T-cell (primary cell): Measurements from ENCODE around the gene ATP7B. TPM values are rescaled to one million over a fixed set of nuclear protein-coding genes. Genes with fewer than 3 reads are reported as not detected.

Experiments used
- ATAC-seq, 4 experiments: fragments of 200-7000 bp in 3 of 4; fragments of 150-1000 bp in 1 of 4; cut with Tn5 transposase; replicated peaks in 1 of 4; 1 replicate in 3 of 4; 2 replicates in 1 of 4; pipeline ENCODE4 v1.10.0; 2021; ENCODE audit warnings: moderate library complexity in 3 of 4, mild to moderate bottlenecking in 2 of 4, moderate number of reproducible peaks in 1 of 4
- CTCF ChIA-PET, 2 donors: fragments of 300-600 bp; sonication (Branson Sonifier 250); formaldehyde crosslinking; loops; one replicate each; lab custom pipeline; 2022; ENCODE audit warnings: antibody characterized with exemption in 2 of 2; lab: Charles Lee
- POLR2A ChIA-PET, 2 donors: fragments of 300-600 bp; sonication (Branson Sonifier 250); formaldehyde crosslinking; loops; one replicate each; lab custom pipeline; 2022; ENCODE audit warnings: antibody characterized with exemption in 2 of 2; lab: Charles Lee
- DNase-seq, 35 experiments: peaks; one replicate each; pipeline versions ENCODE4 v3.0.0 to v3.0.0-alpha.2; 2013 to 2023
- H3K27ac ChIP-seq: one replicate; pipeline ENCODE4 v1.5.1; 2013; ENCODE audit warnings: low read length
- H3K27me3 ChIP-seq, 2 experiments: replicated peaks in 1 of 2; 1 replicate in 1 of 2; 2 replicates in 1 of 2; pipeline versions ENCODE4 v1.6.1 to v1.7.0; 2013; ENCODE audit warnings: low read length in 1 of 2, mixed read lengths in 1 of 2; ENCODE audit not compliant: control insufficient read depth in 2 of 2, insufficient read depth in 2 of 2; ENCODE audit errors: extremely low read depth in 1 of 2
- H3K36me3 ChIP-seq, 2 donors: 1 replicate in 1 of 2; 2 replicates in 1 of 2; pipeline versions ENCODE4 v1.6.1 to v1.7.0; 2013; ENCODE audit warnings: low read length in 1 of 2; ENCODE audit not compliant: control insufficient read depth in 2 of 2, insufficient read depth in 1 of 2; ENCODE audit errors: extremely low read depth in 1 of 2
- H3K4me1 ChIP-seq, 2 experiments: 1 replicate in 1 of 2; 2 replicates in 1 of 2; pipeline versions ENCODE4 v1.6.1 to v1.7.0; 2013; ENCODE audit warnings: low read length in 2 of 2, mixed read lengths in 1 of 2; ENCODE audit not compliant: insufficient read depth in 2 of 2, control insufficient read depth in 1 of 2; ENCODE audit errors: extremely low read depth in 1 of 2
- H3K4me3 ChIP-seq, 2 donors: 1 replicate in 1 of 2; 2 replicates in 1 of 2; pipeline versions ENCODE4 v1.5.1 to v1.7.0; 2013; ENCODE audit warnings: mild to moderate bottlenecking in 2 of 2, low read length in 1 of 2, moderate library complexity in 1 of 2; ENCODE audit not compliant: control insufficient read depth in 1 of 2; ENCODE audit errors: extremely low read depth in 1 of 2
- H3K9me3 ChIP-seq: 2 replicates; pipeline ENCODE4 v1.7.0; 2013
- H3K27ac Mint-ChIP-seq, 2 donors: one replicate each; pipeline ENCODE4 v1.8.0; 2020 to 2021; ENCODE audit warnings: mild to moderate bottlenecking in 2 of 2, mixed read lengths in 2 of 2
- H3K27me3 Mint-ChIP-seq, 2 donors: one replicate each; pipeline ENCODE4 v1.8.0; 2021 to 2022; ENCODE audit warnings: mixed read lengths in 2 of 2
- H3K36me3 Mint-ChIP-seq: one replicate; pipeline ENCODE4 v1.8.0; 2021; ENCODE audit warnings: mixed read lengths
- H3K4me1 Mint-ChIP-seq, 3 donors: one replicate each; pipeline ENCODE4 v1.8.0; 2020 to 2022; ENCODE audit warnings: mixed read lengths in 3 of 3, mild to moderate bottlenecking in 1 of 3
- H3K4me3 Mint-ChIP-seq, 3 donors: one replicate each; pipeline ENCODE4 v1.8.0; 2020 to 2022; ENCODE audit warnings: mild to moderate bottlenecking in 3 of 3, mixed read lengths in 3 of 3, moderate library complexity in 3 of 3
- H3K9me3 Mint-ChIP-seq, 3 donors: one replicate each; pipeline ENCODE4 v1.8.0; 2020 to 2022; ENCODE audit warnings: mixed read lengths in 3 of 3
- WGBS: methylation state at CpG from one replicate; pipeline ENCODE4 v1.1.5; 2013; ENCODE audit warnings: missing lambda C conversion rate; ENCODE audit not compliant: insufficient coverage; 5-methylcytosine and 5-hydroxymethylcytosine counted together
- total RNA-seq, 35 experiments: library from RNA in 6 of 35; stranded (reverse) in 6 of 35; fragments of 120-200 nt in 1 of 35; gene quantifications; one replicate each; pipeline versions ENCODE4 v1.2.1 to v1.2.4 and lab custom pipeline; 2013 to 2026

ATP7B gene
- total RNA-seq, 5 donors from 2014 or later (not counting 1 experiment from before 2014, with no cell fraction given), result 0.99 to 2.6 (median 1.3) TPM

DNA sequence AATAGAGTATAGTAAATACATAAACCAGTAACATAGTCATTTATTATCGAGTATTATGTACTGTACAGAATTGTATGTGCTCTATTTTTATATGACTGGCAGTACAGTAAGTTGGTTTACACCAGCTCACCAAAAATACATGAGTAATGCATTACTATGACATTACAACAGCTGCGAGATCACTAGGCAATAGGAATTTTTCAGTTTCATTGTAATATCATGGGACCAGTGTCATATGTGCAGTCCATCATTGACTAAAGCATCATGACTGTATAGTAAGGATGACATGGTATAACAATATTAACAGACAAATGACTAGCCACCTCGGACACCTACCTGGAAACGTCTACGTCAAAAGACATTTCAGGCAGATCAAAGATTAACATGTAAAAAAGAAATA, 33.6 kb downstream of the ATP7B start:
- H3K4me3 Mint-ChIP-seq, result no peak overlapping the region
- DNase-seq (no peak), ATAC-seq (no peak)
- CTCF ChIA-PET, result no interaction called here
- no peaks in the 10 kb centered on the region for H3K27me3 ChIP-seq
- no peaks in the 10 kb centered on the region for H3K36me3 ChIP-seq
- no peak overlapping the region for H3K27ac Mint-ChIP-seq
- peaks cover 0 to 8% of the 10 kb centered on the region in 2 donors for H3K27me3 Mint-ChIP-seq
- H3K4me1 ChIP-seq, result no peaks in the 10 kb centered on the region
- POLR2A ChIA-PET, result no interaction called here
- no peak overlapping the region for H3K27ac ChIP-seq
- no peaks in the 10 kb centered on the region for H3K9me3 ChIP-seq
- no peaks in the 10 kb centered on the region for H3K4me1 Mint-ChIP-seq
- H3K9me3 Mint-ChIP-seq, result no peaks in the 10 kb centered on the region
- no peaks in the 10 kb centered on the region for H3K36me3 Mint-ChIP-seq
- no CpG with 5 or more reads among the region's 5 CpGs for WGBS
- H3K4me3 ChIP-seq, result no peak overlapping the region

- H3K4me1 Mint-ChIP-seq, result peaks cover 0 to 6% (median 0%) of the 10 kb centered on the region in 3 donors
- peaks cover 0 to 3% of the 10 kb centered on the region in 2 donors for H3K27me3 Mint-ChIP-seq
- no CpG with 5 or more reads among the region's 5 CpGs for WGBS
- no peaks in the 10 kb centered on the region for H3K36me3 ChIP-seq
- ATAC-seq (no peak), DNase-seq (no peak)
- no peak overlapping the region for H3K27ac ChIP-seq
- H3K27ac Mint-ChIP-seq, result no peak overlapping the region
- H3K4me1 ChIP-seq, result no peaks in the 10 kb centered on the region
- H3K9me3 Mint-ChIP-seq, result no peaks in the 10 kb centered on the region
- H3K36me3 Mint-ChIP-seq, result no peaks in the 10 kb centered on the region
- CTCF ChIA-PET, result no interaction called here
- H3K4me3 ChIP-seq, result no peak overlapping the region
- POLR2A ChIA-PET, result no interaction called here
- H3K9me3 ChIP-seq, result no peaks in the 10 kb centered on the region
- no peaks in the 10 kb centered on the region for H3K27me3 ChIP-seq
- no peak overlapping the region for H3K4me3 Mint-ChIP-seq
These were observed 34.4 kb downstream of the ATP7B start for GRCh38 chr13:51976890-51977289.

DNA sequence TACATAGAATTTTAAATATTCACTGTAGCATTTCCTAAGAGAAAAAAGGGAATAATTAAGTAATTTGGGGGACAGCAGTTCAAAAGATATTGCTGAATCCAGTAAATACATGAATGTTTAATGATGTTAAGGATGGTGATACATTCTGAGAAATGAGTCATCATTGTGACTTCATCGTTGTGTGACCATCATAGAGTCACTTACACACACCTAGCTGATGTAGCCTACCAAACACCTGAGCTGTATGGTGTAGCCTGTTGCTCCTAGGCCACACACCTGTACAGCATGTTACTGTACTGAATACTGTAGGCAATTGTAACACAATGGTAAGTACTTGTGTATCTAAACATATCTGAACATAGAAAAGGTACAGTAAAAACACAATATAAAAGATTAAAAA, 34.8 kb downstream of the ATP7B start:
- CTCF ChIA-PET, result no interaction called here
- ATAC-seq (no peak), DNase-seq (no peak)
- Histone ChIP-seq H3K27me3 (no peaks in the 10 kb centered on the region), H3K4me1 (no peaks in the 10 kb centered on the region), H3K9me3 (no peaks in the 10 kb centered on the region), H3K27ac (no peak overlapping the region), H3K4me3 (no peak overlapping the region), H3K36me3 (no peaks in the 10 kb centered on the region)
- Mint-ChIP-seq H3K9me3 (no peaks in the 10 kb centered on the region), H3K4me1 (peaks cover 0 to 9% (median 0%) of the 10 kb centered on the region in 3 donors), H3K27ac (no peak overlapping the region), H3K36me3 (no peaks in the 10 kb centered on the region), H3K4me3 (no peak overlapping the region), H3K27me3 (peaks cover 0 to 3% of the 10 kb centered on the region in 2 donors)
- WGBS, result no CpG with 5 or more reads among the region's 1 CpG
- POLR2A ChIA-PET, result no interaction called here

DNA sequence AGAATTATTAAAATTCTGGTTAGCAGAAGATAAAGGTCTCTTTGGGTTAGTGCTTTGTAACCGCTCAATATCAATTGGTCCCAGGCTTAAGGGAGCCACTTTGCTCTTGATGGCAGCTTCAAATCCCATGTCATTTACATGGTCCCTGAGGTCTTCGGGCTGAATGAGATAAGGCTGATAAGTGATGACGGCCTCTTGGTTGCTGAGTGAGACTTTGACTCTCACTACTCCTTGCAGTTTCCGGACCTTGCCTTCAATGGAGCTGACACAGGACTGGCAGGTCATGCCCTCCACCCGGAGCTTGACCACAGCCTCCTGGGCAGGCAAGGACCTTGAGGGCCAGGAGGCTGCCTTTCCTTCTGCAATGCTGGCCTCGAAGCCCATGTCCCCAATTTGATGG, 36.8 kb downstream of the ATP7B start:
- no peak overlapping the region for H3K4me3 ChIP-seq
- Mint-ChIP-seq H3K27me3 (peaks cover 0 to 3% of the 10 kb centered on the region in 2 donors), H3K36me3 (no peaks in the 10 kb centered on the region), H3K9me3 (no peaks in the 10 kb centered on the region), H3K27ac (no peak overlapping the region), H3K4me1 (peaks cover 15 to 27% (median 15%) of the 10 kb centered on the region in 3 donors), H3K4me3 (no peak overlapping the region)
- ATAC-seq (no peak), DNase-seq (no peak)
- WGBS, result 82% methylated on average over 4 of the region's 6 CpGs
- no peaks in the 10 kb centered on the region for H3K27me3 ChIP-seq
- H3K9me3 ChIP-seq, result no peaks in the 10 kb centered on the region
- H3K36me3 ChIP-seq, result no peaks in the 10 kb centered on the region
- CTCF ChIA-PET, result interaction anchor here in 1 of 2 donors (1.3 kb wide), 1 partner anchor 21 kb away, joined by 3 read pairs; no protein-coding TSS in a partner anchor
- peaks cover 6 to 9% of the 10 kb centered on the region in 2 experiments for H3K4me1 ChIP-seq
- POLR2A ChIA-PET, result no interaction called here
- H3K27ac ChIP-seq, result no peak overlapping the region

- Histone ChIP-seq H3K4me1 (peaks cover 13 to 20% of the 10 kb centered on the region in 2 experiments), H3K27me3 (no peaks in the 10 kb centered on the region), H3K9me3 (no peaks in the 10 kb centered on the region), H3K27ac (no peak overlapping the region), H3K4me3 (no peak overlapping the region), H3K36me3 (no peaks in the 10 kb centered on the region)
- CTCF ChIA-PET, result no interaction called here
- peaks cover 0 to 1% of the 10 kb centered on the region in 2 donors for H3K27me3 Mint-ChIP-seq
- DNase-seq (no peak), ATAC-seq (no peak)
- peaks cover 28 to 46% (median 34%) of the 10 kb centered on the region in 3 donors for H3K4me1 Mint-ChIP-seq
- H3K4me3 Mint-ChIP-seq, result no peak overlapping the region
- WGBS, result 96% methylated on average over 13 of the region's 15 CpGs
- H3K9me3 Mint-ChIP-seq, result no peaks in the 10 kb centered on the region
- POLR2A ChIA-PET, result no interaction called here
- no peaks in the 10 kb centered on the region for H3K36me3 Mint-ChIP-seq
- H3K27ac Mint-ChIP-seq, result no peak overlapping the region
These were observed 39.5 kb downstream of the ATP7B start for GRCh38 chr13:51971520-51972426.

- Mint-ChIP-seq H3K36me3 (no peaks in the 10 kb centered on the region), H3K4me3 (peak overlapping the region in 1 of 3 donors; percentile 52), H3K4me1 (peaks cover 34 to 59% (median 46%) of the 10 kb centered on the region in 3 donors), H3K9me3 (no peaks in the 10 kb centered on the region), H3K27me3 (peaks cover 0 to 1% of the 10 kb centered on the region in 2 donors), H3K27ac (peak overlapping the region; percentile 34 to 52)
- no peak overlapping the region for H3K4me3 ChIP-seq
- no peaks in the 10 kb centered on the region for H3K36me3 ChIP-seq
- ChIA-PET POLR2A (no interaction called here), CTCF (interaction anchor here in 1 of 2 donors (0.6 kb wide), 1 partner anchor 64 kb away, joined by 6 read pairs; no protein-coding TSS in a partner anchor)
- no peaks in the 10 kb centered on the region for H3K27me3 ChIP-seq
- peaks cover 13 to 20% of the 10 kb centered on the region in 2 experiments for H3K4me1 ChIP-seq
- WGBS, result 25% methylated on average over 4 of the region's 5 CpGs
- H3K9me3 ChIP-seq, result no peaks in the 10 kb centered on the region
- ATAC-seq (peak in 3 of 4 experiments; percentile 60 to 82 (median 77)), DNase-seq (peak in 15 of 35 experiments; percentile 4 to 40 (median 13))
- no peak overlapping the region for H3K27ac ChIP-seq
These were observed 40.9 kb downstream of the ATP7B start for GRCh38 chr13:51970349-51970748.
